Effector memory CD4-positive, alpha-beta T cell (primary cell): ENCODE measurements around the gene VAPA.

Experiments used
- DNase-seq, 3 donors: peaks; one replicate each; pipeline ENCODE4 v3.0.0-alpha.2; 2020
- H3K27ac ChIP-seq: 2 replicates; pipeline ENCODE4 v1.7.0; 2013; ENCODE audit warnings: mild to moderate bottlenecking, low read length, moderate library complexity; ENCODE audit not compliant: insufficient read depth, poor library complexity, severe bottlenecking
- H3K27me3 ChIP-seq: replicated peaks from 2 replicates; pipeline ENCODE4 v1.7.0; 2013; ENCODE audit warnings: mild to moderate bottlenecking, low read length; ENCODE audit not compliant: insufficient read depth, control insufficient read depth, poor library complexity, severe bottlenecking
- H3K36me3 ChIP-seq: 2 replicates; pipeline ENCODE4 v1.7.0; 2013; ENCODE audit warnings: mild to moderate bottlenecking, low read length, moderate library complexity; ENCODE audit not compliant: control insufficient read depth, insufficient read depth
- H3K4me1 ChIP-seq: 2 replicates; pipeline ENCODE4 v1.7.0; 2013; ENCODE audit warnings: low read length, mild to moderate bottlenecking; ENCODE audit not compliant: control insufficient read depth, insufficient read depth, poor library complexity, severe bottlenecking
- H3K4me3 ChIP-seq: 2 replicates; pipeline ENCODE4 v1.7.0; 2013; ENCODE audit warnings: low read length, low read depth, mild to moderate bottlenecking; ENCODE audit not compliant: insufficient read depth, poor library complexity, severe bottlenecking
- H3K9me3 ChIP-seq: 2 replicates; pipeline ENCODE4 v1.7.0; 2013; ENCODE audit warnings: mild to moderate bottlenecking, low read length, moderate library complexity; ENCODE audit not compliant: control insufficient read depth

Gene VAPA

DNA sequence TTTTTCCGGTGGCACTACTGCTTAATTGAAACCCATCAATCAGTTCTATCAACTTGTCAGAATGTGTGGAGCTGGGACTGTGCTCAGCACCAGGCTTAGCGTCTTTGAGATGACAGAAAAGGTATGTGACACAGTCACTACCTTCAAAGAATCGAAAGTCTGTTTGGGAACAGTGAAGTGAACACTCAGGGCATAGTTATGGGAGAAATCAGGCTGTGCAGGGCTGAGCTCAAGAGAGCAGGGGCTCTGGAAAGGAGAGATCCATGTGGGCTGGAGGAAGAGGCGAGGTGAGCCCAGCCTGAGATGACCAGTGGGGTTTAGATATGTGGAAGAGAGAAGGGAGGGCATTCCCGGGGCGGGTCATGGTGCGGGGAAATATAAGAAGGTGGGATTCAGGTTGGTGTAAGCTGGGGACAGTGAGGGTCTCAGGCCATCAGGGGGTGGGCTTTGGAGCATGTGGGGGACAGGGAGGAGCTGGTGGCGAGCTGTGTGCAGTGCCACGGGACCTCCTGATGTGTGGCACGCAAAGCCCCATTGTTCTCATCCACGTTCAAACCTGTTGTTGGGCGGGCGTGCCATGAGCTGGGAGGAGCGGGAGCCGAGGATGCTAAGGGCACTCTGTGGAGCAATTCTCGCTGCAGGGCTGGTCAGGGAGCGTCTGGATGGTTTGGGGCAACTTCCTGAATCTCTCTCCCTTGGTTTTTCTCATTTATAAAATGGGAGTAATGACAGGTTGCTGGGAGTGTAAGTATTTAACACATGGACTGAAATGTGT, 72.5 kb downstream of the VAPA start:
- Histone ChIP-seq H3K36me3 (no peaks in the 10 kb centered on the region), H3K9me3 (no peaks in the 10 kb centered on the region), H3K27ac (no peak overlapping the region), H3K4me3 (no peak overlapping the region), H3K4me1 (no peaks in the 10 kb centered on the region), H3K27me3 (no peaks in the 10 kb centered on the region)
- DNase-seq, result no peak

- Histone ChIP-seq H3K9me3 (no peaks in the 10 kb centered on the region), H3K27ac (no peak overlapping the region), H3K4me1 (no peaks in the 10 kb centered on the region), H3K27me3 (no peaks in the 10 kb centered on the region), H3K4me3 (no peak overlapping the region), H3K36me3 (no peaks in the 10 kb centered on the region)
- no peak for DNase-seq
These were observed 73.5 kb downstream of the VAPA start for GRCh38 chr18:9987345-9987744.

- no peak for DNase-seq
These were observed 74.1 kb downstream of the VAPA start for GRCh38 chr18:9987931-9988330.

GRCh38 chr18:9988665-9989064, 74.8 kb downstream of the VAPA start:
- Histone ChIP-seq H3K9me3 (no peaks in the 10 kb centered on the region), H3K4me1 (no peaks in the 10 kb centered on the region), H3K36me3 (no peaks in the 10 kb centered on the region), H3K4me3 (no peak overlapping the region), H3K27ac (no peak overlapping the region), H3K27me3 (no peaks in the 10 kb centered on the region)
- DNase-seq, result no peak

More at GRCh38 chr18:9987931-9988330, 74.1 kb downstream of the VAPA start:
- Histone ChIP-seq H3K4me3 (no peak overlapping the region), H3K4me1 (no peaks in the 10 kb centered on the region), H3K9me3 (no peaks in the 10 kb centered on the region), H3K27me3 (no peaks in the 10 kb centered on the region), H3K27ac (no peak overlapping the region), H3K36me3 (no peaks in the 10 kb centered on the region)

DNA sequence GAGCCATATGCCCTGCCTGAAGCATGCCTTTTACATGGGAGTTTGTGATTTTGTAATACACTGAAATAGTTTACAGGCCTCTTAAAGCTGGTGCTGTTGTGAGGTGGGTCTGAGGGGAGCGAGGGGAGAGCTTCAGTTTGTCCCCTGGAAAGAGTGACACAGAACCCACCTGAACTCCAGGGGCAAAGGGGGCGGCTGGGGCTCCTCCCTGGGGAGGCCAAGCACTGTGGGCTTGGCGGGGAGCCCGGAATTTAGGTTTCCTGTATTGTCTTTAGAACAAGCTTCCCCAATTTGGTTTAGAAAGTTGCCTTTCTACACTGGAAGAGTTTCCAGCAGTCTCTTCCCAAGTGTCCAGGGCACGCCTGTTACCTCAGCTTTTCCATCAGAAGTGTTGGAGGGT, 75.7 kb downstream of the VAPA start:
- no peaks in the 10 kb centered on the region for H3K36me3 ChIP-seq
- no peak overlapping the region for H3K27ac ChIP-seq
- no peaks in the 10 kb centered on the region for H3K4me1 ChIP-seq
- DNase-seq, result no peak
- no peaks in the 10 kb centered on the region for H3K9me3 ChIP-seq
- no peak overlapping the region for H3K4me3 ChIP-seq
- H3K27me3 ChIP-seq, result no peaks in the 10 kb centered on the region

DNA sequence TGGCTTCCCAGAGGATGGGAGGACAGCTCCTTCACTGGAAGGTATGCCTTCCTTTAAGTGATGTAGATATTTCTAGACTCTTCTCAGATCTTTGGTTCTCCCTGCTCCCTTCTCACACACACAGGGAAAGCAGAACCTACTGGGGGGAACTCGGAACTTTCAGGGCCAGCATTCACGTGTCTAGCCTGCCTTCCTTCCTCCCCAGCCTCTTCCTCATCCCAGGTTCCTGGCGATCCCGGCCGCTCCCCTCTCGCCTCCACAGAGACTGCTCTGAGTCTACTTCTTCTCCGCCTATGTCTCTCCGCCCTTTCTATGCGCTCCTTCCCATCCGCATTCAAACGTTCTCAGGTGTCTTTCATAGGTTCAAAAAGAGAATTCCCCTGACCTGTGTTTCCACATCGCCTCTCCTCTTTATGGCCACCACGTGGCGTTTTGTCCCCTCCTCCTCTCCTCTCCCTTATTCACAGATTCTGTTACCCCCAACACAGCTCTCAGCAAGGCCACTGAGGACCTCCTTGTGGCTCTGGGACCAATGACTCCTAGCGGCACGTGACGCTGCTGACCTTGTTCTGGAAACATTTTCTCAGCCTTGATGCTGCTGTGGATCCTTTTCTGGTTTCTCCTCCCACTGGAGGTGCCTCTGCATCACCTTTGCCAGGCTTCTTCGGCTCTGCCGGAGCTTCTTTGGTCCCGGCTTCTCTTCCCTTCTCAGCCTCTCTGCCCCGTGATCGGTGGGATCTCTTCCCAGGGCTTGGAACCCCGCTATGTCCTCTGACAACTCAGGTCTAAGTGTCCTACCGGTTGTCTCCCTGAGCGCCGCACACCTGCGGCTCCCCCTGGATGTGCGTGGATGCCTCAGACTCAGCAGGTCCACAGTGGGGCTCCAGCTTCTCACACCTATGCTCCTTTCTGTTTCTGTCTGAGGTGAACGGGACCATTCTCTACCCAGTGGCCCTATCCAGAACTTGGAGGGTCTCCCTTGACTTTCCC, 77.5 kb downstream of the VAPA start:
- Histone ChIP-seq H3K4me3 (no peak overlapping the region), H3K9me3 (no peaks in the 10 kb centered on the region), H3K27ac (no peak overlapping the region), H3K36me3 (no peaks in the 10 kb centered on the region), H3K27me3 (no peaks in the 10 kb centered on the region), H3K4me1 (no peaks in the 10 kb centered on the region)
- DNase-seq, result no peak

GRCh38 chr18:9992300-9992972, 78.6 kb downstream of the VAPA start:
- Histone ChIP-seq H3K27ac (no peak overlapping the region), H3K9me3 (no peaks in the 10 kb centered on the region), H3K4me1 (no peaks in the 10 kb centered on the region), H3K4me3 (no peak overlapping the region), H3K36me3 (no peaks in the 10 kb centered on the region), H3K27me3 (no peaks in the 10 kb centered on the region)
- no peak for DNase-seq

DNA sequence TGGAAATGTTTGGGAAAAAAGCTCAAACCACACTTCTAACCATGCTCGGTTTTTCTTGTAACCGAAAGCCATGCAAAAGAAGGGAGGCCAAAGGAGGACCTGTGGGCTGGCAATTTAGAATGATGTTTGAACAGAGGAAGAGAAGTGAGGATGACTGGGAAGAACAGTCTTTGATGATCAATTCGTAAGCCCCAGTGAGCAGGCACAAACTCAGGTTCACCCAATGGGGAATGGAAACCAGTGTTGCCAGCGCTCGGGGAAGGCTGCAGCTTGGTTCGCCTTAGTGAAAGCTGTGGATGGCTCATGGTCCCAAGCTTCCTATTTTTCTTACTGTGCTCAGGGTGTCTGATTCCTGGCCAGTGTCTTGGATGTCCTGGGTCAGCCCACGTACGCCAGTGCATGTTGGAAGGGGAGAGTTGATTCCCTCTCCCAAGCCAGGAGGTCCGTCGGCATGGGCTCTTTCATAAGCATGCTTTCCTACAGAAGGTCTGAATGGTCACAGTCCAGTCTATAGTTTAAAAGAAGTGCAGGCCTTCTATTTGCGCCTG, 79.2 kb downstream of the VAPA start:
- Histone ChIP-seq H3K9me3 (peaks cover 5% of the 10 kb centered on the region), H3K27me3 (no peaks in the 10 kb centered on the region), H3K36me3 (no peaks in the 10 kb centered on the region), H3K27ac (no peak overlapping the region), H3K4me3 (no peak overlapping the region), H3K4me1 (no peaks in the 10 kb centered on the region)
- no peak for DNase-seq

DNA sequence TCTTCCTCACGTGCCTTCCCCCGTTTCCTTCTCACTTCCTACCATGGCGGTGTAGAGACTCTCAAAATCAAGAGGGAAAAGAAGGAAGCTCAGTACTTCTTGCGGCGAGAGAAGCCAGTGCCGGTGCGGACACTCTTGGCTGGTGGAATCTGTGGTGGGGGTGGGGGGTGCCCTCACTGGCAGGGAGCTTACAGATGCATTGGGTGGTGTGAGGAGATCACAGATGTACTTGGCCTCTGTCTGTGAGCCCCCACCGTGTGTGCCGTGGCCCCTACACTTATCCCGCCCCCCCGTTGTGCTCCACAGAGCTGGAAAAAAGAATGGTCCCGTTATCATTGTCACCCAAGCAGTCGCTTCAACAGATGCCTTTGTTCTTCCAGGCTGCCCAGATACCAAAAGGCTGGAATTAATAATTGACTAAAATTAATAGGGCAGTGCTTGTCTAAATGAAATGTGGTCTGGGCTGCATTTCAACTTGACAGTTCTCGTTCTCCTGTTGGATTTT, 79.8 kb downstream of the VAPA start:
- Histone ChIP-seq H3K27ac (no peak overlapping the region), H3K9me3 (peaks cover 9% of the 10 kb centered on the region), H3K4me1 (no peaks in the 10 kb centered on the region), H3K36me3 (no peaks in the 10 kb centered on the region), H3K27me3 (no peaks in the 10 kb centered on the region), H3K4me3 (no peak overlapping the region)
- no peak for DNase-seq
